Testis (tissue), 2 donors: Measurements from ENCODE around the gene RRAD.

Experiments used
- CTCF ChIP-seq, 3 experiments: fragments of 450-650 bp in 2 of 3; fragments of 200-600 bp in 1 of 3; sonication (generic) in 1 of 3; IDR thresholded peaks; one replicate each; pipeline ENCODE4 v1.5.1; 2016 to 2019; ENCODE audit warnings: antibody characterized with exemption in 3 of 3, mild to moderate bottlenecking in 2 of 3, moderate library complexity in 1 of 3
- POLR2A ChIP-seq: fragments of 450-650 bp; IDR thresholded peaks from one replicate; pipeline ENCODE4 v1.6.1; 2017; ENCODE audit warnings: antibody characterized with exemption, mild to moderate bottlenecking, moderate library complexity

- no peak for TF ChIP-seq POLR2A
- no peak for TF ChIP-seq CTCF (IDR thresholded peaks at IDR 0.05)
Measured at GRCh38 chr16:66908116-66908515, 17.2 kb downstream of the RRAD start.
